ENCODE measurements around the gene CTNNA1.

CTNNA1 gene

GRCh38 chr5:138778234-138778633 is 25.0 kb downstream of the CTNNA1 start:
- Histone ChIP-seq H3K4me1 (ENCODE audit: control insufficient read depth in 1 of 2, insufficient read depth in 1 of 2, low read depth in 1 of 2, low read length in 1 of 2) (no peaks in the 10 kb centered on the region), H3K4me3 (ENCODE audit: low read depth in 1 of 2, low read length in 1 of 2) (no peak overlapping the region), H3K36me3 (peaks cover 7% of the 10 kb centered on the region), H3K9me3 (no peaks in the 10 kb centered on the region), H3K27me3 (no peaks in the 10 kb centered on the region), H3K27ac (no peak overlapping the region)
- no peak for TF ChIP-seq CTCF (IDR thresholded peaks at IDR 0.05)

GRCh38 chr5:138783976-138784375 is 30.8 kb downstream of the CTNNA1 start:
- Histone ChIP-seq H3K27me3 (no peaks in the 10 kb centered on the region), H3K9me3 (no peaks in the 10 kb centered on the region), H3K4me1 (ENCODE audit: control insufficient read depth in 1 of 2, insufficient read depth in 1 of 2, low read depth in 1 of 2, low read length in 1 of 2) (no peaks in the 10 kb centered on the region), H3K27ac (no peak overlapping the region), H3K36me3 (peaks cover 7% of the 10 kb centered on the region), H3K4me3 (ENCODE audit: low read depth in 1 of 2, low read length in 1 of 2) (no peak overlapping the region)
- TF ChIP-seq CTCF (IDR thresholded peaks at IDR 0.05), result no peak

GRCh38 chr5:138784590-138784989 is 31.4 kb downstream of the CTNNA1 start:
- Histone ChIP-seq H3K9me3 (no peaks in the 10 kb centered on the region), H3K36me3 (peaks cover 7% of the 10 kb centered on the region), H3K4me1 (ENCODE audit: control insufficient read depth in 1 of 2, insufficient read depth in 1 of 2, low read depth in 1 of 2, low read length in 1 of 2) (no peaks in the 10 kb centered on the region), H3K27ac (no peak overlapping the region), H3K4me3 (ENCODE audit: low read depth in 1 of 2, low read length in 1 of 2) (no peak overlapping the region), H3K27me3 (no peaks in the 10 kb centered on the region)
- TF ChIP-seq CTCF (IDR thresholded peaks at IDR 0.05), result no peak

GRCh38 chr5:138789771-138790242 is 36.6 kb downstream of the CTNNA1 start:
- Histone ChIP-seq H3K4me3 (ENCODE audit: low read depth in 1 of 2, low read length in 1 of 2) (no peak overlapping the region), H3K27ac (no peak overlapping the region), H3K4me1 (ENCODE audit: control insufficient read depth in 1 of 2, insufficient read depth in 1 of 2, low read depth in 1 of 2, low read length in 1 of 2) (no peaks in the 10 kb centered on the region), H3K36me3 (no peaks in the 10 kb centered on the region), H3K9me3 (no peaks in the 10 kb centered on the region), H3K27me3 (no peaks in the 10 kb centered on the region)
- no peak for TF ChIP-seq CTCF (IDR thresholded peaks at IDR 0.05)

GRCh38 chr5:138790684-138791083 is 37.5 kb downstream of the CTNNA1 start:
- H3K4me1 ChIP-seq (ENCODE audit: control insufficient read depth in 1 of 2, insufficient read depth in 1 of 2, low read depth in 1 of 2, low read length in 1 of 2), result no peaks in the 10 kb centered on the region
- no peaks in the 10 kb centered on the region for H3K27me3 ChIP-seq
- no peak overlapping the region for H3K27ac ChIP-seq
- H3K36me3 ChIP-seq, result no peaks in the 10 kb centered on the region
- no peak for TF ChIP-seq CTCF (IDR thresholded peaks at IDR 0.05)
- no peaks in the 10 kb centered on the region for H3K9me3 ChIP-seq
- H3K4me3 ChIP-seq (ENCODE audit: low read depth in 1 of 2, low read length in 1 of 2), result no peak overlapping the region
